GM19467 (cell line): Measurements from ENCODE around the gene PTPN12.
"Not testable (repeated sequence)": the region's sequence is repeated elsewhere in the genome, so short reads cannot be mapped to it uniquely, and the experiment has no call there.

Experiments
- ATAC-seq: cut with Tn5 transposase; IDR thresholded peaks from one replicate; pipeline ENCODE4 v1.9.1; 2021; ENCODE audit warnings: mild to moderate bottlenecking, moderate library complexity; ENCODE audit not compliant: unreplicated experiment

Gene PTPN12

DNA sequence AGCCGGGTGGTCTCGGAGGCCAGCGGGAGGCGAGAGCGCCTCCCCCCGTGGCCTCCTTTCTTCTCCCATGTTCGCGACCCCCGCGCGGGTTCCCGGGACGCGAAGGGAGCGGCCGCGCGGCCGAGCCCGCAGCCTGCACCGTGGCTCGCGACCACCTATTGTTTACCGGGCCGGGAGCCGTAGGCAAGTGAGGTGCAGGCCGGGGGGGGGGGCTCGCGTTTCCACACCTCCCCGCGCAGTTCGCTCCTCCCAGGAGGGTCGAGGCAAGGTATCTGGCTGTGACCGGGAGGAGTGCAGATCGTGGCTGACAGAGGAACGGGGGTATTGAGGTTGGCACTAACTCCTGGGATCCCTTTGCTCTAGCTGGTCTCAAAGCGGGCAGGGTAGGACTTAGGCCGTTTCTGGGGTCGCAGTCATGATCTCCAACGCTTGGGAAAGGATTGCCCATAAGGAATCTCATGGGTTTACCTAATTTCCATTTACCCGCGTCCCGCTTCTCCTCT lies 734 bp downstream of the PTPN12 start:
- ATAC-seq = no peak

DNA sequence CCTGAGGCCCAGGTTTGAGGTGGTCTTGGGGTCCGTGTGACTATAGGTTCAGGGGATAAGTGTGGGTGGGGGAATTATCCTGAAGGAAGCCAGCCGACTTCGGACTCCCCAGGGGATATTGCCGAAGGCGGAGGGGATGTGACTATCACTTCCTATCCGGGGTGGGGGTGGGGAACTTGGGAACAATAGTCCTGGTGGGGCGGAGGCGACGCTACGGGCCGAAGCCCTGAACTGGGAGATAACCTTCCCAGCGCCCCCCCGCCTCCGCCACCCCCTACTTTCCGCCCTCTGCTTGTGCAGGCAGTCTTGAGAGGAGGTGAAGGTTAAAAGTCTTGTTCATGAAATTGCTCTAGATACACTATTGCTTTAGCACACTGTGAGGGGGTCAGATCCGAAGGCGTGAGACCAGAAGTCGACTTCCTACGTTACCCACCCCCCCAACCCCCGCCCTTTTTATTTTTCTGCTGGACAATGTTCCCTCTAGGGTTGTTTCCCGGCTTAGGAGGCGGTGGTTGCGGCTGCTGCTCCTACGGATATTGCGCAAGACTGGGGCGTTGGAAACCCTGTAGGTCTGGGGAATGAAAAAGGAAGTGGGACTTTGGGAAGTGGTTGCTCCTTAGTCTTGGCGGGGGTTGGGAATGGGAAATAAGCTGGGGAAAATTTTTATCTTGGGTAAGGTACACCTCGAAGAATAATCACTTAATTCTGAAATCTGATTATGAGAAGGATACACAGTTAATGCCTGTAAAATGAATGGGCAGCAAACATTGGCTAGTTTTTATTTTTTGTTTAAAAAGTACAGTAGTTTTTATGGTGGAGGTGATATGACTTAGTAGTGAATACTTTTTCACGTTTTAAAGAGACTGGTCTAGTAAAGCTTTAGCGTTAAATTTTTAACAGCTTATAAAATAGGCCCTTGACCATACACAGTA lies 1.5 kb downstream of the PTPN12 start:
- ATAC-seq = no peak

GRCh38 chr7:77540402-77540822 lies 3.3 kb downstream of the PTPN12 start:
- no peak for ATAC-seq

DNA sequence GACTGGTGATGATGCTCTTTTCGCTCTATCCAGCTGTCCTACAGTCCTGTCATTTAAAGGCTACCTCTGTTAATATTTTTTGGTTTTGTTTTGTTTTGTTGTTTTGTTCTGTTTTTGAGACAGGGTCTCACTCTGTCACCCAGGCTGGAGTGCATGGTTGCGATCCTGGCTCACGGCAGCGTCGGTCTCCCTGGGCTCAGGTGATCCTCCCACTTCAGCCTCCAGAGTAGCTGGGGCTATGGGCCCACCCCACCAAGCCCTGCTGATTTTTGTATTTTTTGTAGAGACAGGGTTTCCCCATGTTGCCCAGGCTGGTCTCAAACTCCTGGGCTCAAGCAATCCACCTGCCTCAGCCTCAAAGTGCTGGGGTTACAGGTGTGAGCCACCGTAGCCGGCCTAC lies 3.9 kb downstream of the PTPN12 start:
- not testable (repeated sequence) for ATAC-seq

GRCh38 chr7:77542409-77542808 lies 5.3 kb downstream of the PTPN12 start:
- ATAC-seq = no peak

- no peak for ATAC-seq
Measured at GRCh38 chr7:77542895-77543294, 5.8 kb downstream of the PTPN12 start.

- ATAC-seq = no peak
Measured at GRCh38 chr7:77543910-77544309, 6.8 kb downstream of the PTPN12 start.

GRCh38 chr7:77544518-77544917 lies 7.4 kb downstream of the PTPN12 start:
- no peak for ATAC-seq

DNA sequence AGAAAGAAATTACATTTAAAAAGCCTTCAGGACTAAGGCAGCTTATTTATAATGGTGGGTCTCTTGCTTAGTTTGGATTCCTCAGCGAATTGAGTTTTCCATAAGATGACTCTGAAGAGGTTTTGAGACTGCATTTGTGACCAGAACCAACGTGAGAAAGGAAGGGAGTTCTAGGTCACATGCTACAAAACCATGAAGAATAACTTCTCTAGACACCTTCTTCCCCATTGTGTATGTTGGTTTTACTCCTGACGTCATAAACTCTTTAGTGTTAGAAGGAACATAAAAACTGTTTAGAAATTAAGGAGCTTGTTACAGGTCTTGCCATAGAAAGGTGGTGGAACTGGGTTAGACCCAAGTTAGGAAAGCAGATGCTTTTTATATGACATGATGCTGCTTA lies 11.1 kb downstream of the PTPN12 start:
- no peak for ATAC-seq

- ATAC-seq = no peak
Measured at GRCh38 chr7:77549106-77549870, 12.2 kb downstream of the PTPN12 start.

- ATAC-seq = no peak
Measured at GRCh38 chr7:77550586-77550985, 13.5 kb downstream of the PTPN12 start.

GRCh38 chr7:77553123-77553522 lies 16.0 kb downstream of the PTPN12 start:
- no peak for ATAC-seq

GRCh38 chr7:77558284-77558967 lies 21.3 kb downstream of the PTPN12 start:
- no peak for ATAC-seq

GRCh38 chr7:77561352-77561751 lies 24.3 kb downstream of the PTPN12 start:
- ATAC-seq = peak; percentile 86

- no peak for ATAC-seq
Measured at GRCh38 chr7:77563275-77563674, 26.2 kb downstream of the PTPN12 start.

DNA sequence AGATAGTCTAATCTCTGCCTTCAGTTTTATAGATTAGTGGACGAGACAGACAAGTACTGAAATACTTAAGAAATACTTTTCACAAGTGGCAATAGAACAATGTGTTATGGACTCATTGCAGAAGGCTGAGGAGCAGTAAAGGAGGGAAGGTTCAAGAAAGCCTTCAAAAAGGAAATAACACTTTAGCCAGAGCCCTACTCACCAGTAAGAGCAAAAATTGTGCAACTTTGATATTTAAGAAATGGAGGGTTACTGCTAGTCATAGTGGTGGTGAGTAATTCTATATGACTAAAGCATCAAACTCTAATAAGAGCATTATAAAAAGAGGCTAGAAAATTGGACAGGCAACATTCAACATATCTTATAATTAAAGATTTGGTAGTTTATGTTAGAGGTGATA lies 28.8 kb downstream of the PTPN12 start:
- no peak for ATAC-seq

DNA sequence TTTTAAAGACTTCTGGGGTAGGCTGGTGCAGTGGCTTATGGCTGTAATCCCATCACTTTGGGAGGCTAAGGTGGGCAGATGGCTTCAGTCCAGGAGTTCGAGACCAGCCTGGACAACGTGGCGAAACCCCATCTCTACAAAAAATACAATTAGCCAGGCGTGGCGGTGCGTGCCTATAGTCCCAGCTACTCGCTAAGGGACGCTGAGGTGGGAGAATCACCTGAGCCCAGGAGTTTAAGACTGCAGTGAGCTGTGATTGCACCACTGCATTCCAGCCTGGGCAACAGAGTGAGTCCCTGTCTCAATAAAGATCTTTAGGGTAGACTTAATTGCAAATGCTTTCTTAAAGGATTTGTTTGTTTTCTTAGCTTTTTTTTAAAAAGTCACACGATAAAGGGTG lies 29.3 kb downstream of the PTPN12 start:
- no peak for ATAC-seq

DNA sequence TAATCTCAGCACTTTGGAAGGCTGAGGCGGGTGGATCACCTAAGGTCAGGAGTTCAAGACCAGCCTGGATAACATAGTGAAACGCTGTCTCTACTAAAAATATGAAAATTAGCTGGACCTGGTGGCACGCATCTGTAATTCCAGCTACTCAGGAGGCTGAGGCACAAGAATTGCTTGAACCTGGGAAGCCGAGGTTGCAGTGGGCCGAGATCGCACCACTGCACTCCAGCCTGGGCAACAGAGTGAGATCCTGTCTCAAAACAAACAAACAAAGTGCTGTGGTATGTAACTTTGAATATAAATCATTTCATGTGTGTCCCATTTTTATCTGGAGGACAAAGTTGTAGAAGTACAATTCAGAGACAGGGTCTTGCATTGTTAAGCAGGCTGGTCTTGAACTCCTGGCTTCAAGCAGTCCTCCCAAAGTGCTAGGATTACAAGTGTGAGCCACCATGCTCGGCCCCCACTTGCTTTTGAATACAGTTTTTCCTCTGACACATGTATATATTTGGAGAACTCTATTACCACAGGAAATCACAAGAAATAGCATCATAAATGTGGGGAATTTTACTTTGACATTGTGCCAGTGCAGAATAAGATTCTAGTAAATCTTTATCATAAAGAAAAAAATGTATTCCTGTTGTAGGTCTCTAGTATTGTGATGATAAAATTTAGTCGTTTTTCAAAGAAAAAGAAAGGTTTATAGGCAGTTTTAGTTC lies 32.6 kb downstream of the PTPN12 start:
- no peak for ATAC-seq

- no peak for ATAC-seq
Measured at GRCh38 chr7:77570330-77571011, 33.4 kb downstream of the PTPN12 start.

DNA sequence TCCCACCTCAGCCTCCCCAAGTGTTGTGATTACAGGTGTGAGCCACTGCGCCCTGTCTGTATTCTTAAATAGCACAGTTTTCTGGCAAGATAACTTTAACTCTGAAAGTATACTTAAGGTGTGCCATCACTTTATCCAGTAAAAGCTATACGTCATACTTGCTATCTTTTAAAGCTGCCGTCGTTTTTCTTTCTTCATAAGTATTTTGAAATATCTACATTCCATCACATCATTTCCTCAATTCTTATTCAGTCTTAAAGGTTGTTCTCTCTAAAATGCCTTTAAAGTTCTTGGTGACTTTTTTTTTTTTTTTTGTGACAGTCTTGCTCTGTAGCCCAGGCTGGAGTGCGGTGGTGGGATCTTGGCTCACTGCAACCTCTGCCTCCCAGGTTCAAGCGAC lies 34.7 kb downstream of the PTPN12 start:
- no peak for ATAC-seq
